GM18951 (cell line): ENCODE results near the gene FAM83G.

ENCODE experiments used
- POLR2A ChIP-seq: IDR thresholded peaks from 4 replicates; pipeline ENCODE4 v1.6.1; 2011; ENCODE audit warnings: mild to moderate bottlenecking; ENCODE audit not compliant: insufficient read length, insufficient read depth; ENCODE audit errors: extremely low read depth
- in situ Hi-C: fragments of 300-500 bp; cut with MboI; formaldehyde crosslinking; loops from one replicate; pipeline ENCODE4 v1.12.0; 2022; ENCODE audit warnings: low sequenced_read_pairs, mixed read lengths, inconsistent platforms; ENCODE audit not compliant: unreplicated experiment

FAM83G gene

DNA sequence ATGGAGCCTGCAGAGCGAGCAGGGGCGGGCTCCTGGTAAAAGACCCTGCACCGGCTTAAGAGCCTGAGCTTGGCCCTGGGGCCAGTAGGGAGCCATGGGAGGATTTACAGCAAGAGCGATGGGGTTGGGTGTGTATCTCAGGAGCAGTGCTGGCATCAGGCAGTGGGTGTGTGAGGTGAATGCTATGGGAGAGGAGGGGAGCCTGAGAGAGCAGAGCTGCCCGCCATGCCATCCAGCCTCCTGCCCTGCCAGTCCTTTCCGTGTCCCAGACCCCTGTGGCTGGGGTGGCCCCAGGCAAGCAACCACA lies 23.3 kb downstream of the FAM83G start:
- in situ Hi-C loops, result no loop called here

GRCh38 chr17:18980682-18981334 lies 23.8 kb downstream of the FAM83G start:
- in situ Hi-C loops, result no loop called here

More for the DNA sequence above, 23.3 kb downstream of the FAM83G start:
- TF ChIP-seq POLR2A, result no peak

GRCh38 chr17:18978655-18979054 lies 25.9 kb downstream of the FAM83G start:
- TF ChIP-seq POLR2A, result no peak
- in situ Hi-C loops, result no loop called here

More at GRCh38 chr17:18980682-18981334, 23.8 kb downstream of the FAM83G start:
- no peak for TF ChIP-seq POLR2A

DNA sequence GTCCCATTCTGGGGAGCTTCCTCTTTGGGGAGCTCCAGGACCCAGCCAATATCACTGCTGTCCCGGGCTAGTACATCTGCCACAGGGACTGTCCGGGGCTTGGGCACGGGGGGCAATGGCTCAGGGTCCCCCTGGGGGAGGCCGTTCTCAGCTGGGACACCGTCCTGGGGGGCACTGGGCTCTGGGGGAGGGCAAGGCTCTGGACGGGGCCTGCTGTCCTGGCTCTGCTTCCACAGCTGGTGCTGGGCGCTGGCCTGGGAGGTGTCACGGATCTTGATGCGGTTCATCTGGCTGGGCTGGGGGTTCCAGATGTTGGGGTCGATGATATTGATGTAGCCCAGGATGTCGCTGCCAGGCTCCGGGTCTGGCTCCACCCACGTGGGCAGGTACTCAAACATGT lies 26.5 kb downstream of the FAM83G start:
- no peak for TF ChIP-seq POLR2A

DNA sequence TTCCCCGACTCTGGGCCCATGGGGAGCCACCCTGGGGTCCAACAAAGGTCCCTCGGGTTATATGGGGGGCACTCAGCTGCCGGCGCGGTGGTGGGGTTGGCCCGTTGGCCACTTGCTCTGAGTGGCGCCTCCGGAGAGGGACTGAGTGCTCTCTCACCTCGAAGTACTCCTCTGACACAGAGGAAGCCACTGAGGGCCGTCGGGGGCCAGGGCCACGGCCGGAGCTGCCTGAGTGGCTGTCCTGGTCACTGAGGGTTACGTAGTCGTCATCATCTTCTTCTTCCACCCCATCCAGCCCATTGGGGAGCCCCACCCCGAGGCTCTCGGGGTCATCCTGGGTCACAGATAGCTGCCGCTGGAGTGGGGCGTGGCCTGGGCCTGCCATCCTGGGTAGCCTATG lies 26.9 kb downstream of the FAM83G start:
- in situ Hi-C loops, result no loop called here

More for the DNA sequence above, 26.5 kb downstream of the FAM83G start:
- in situ Hi-C loops, result no loop called here

GRCh38 chr17:18977021-18977420 lies 27.5 kb downstream of the FAM83G start:
- in situ Hi-C loops, result no loop called here
- no peak for TF ChIP-seq POLR2A

More for the DNA sequence above, 26.9 kb downstream of the FAM83G start:
- no peak for TF ChIP-seq POLR2A

DNA sequence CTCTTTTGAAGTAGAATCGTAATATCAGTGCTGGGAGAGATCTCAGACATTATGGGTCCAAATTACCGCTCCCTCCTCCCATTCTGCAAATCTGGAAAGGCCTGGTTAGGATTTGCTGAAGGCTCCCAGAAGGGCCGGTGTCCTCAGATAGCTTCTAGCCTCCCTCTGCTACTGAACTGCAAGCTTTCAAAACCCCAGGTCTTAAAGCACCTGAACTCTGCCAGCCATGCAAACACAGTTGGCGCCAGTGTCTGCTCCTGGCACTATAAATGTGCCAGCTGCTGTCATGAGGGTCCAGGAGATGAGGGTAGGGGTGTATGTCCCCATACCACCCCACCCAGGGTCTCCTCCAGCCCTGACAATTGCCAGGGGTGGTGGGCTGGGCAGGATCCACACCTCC lies 28.4 kb downstream of the FAM83G start:
- TF ChIP-seq POLR2A, result no peak
- in situ Hi-C loops, result no loop called here

GRCh38 chr17:18975597-18975996 lies 29.0 kb downstream of the FAM83G start:
- in situ Hi-C loops, result no loop called here
- no peak for TF ChIP-seq POLR2A

GRCh38 chr17:18974407-18975149 lies 30.0 kb downstream of the FAM83G start:
- in situ Hi-C loops, result no loop called here
- no peak for TF ChIP-seq POLR2A

DNA sequence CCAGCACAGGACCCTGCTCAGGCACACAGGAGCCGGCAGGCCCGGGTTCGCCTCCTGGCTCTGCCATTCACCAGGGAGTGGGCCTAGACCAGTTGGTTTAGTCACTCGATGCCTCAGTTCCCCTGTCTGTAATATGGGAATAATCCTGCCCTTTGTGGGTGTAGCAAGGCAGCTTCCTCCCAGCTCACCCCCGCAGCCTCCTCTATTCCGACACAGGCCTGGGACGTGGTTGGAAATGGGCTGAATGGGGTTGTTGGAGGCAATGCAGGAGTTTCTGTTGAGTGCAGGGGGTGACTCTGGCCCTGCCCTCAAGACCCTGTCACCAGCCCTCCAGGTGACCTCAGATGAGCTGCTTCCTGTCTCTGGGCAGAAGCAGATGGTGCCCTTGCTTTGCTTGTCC lies 32.8 kb downstream of the FAM83G start:
- TF ChIP-seq POLR2A, result no peak
- in situ Hi-C loops, result no loop called here

GRCh38 chr17:18970582-18971480 lies 33.7 kb downstream of the FAM83G start:
- in situ Hi-C loops, result no loop called here
- TF ChIP-seq POLR2A, result no peak

- no peak for TF ChIP-seq POLR2A
- in situ Hi-C loops, result no loop called here
Observed at GRCh38 chr17:18968945-18969887, 35.3 kb downstream of the FAM83G start.
